GM12874 (cell line): ENCODE measurements around the gene ZNF419.

Experiments
- CTCF ChIP-seq: IDR thresholded peaks from 2 replicates; pipeline ENCODE4 v1.5.1; 2011; ENCODE audit warnings: low read depth, mild to moderate bottlenecking, control low read depth, low read length, moderate library complexity; ENCODE audit not compliant: insufficient read depth

Gene ZNF419

GRCh38 chr19:57515255-57515654, 27.7 kb downstream of the ZNF419 start:
- TF ChIP-seq CTCF = no peak

- TF ChIP-seq CTCF = no peak
Observed at GRCh38 chr19:57527136-57527881, 39.8 kb downstream of the ZNF419 start, which contains the start of gene ZNF549. ZNF549 (plus strand) TSS chr19:57527356; CDS start chr19:57527574, 218 bp downstream.

- TF ChIP-seq CTCF = no peak
Observed at GRCh38 chr19:57537953-57538547, 50.5 kb downstream of the ZNF419 start.
